HepG2 (cell line): ENCODE measurements around the gene RPL36. TPM values are rescaled to one million over a fixed set of nuclear protein-coding genes. Genes with fewer than 3 reads are reported as not detected.

Experiments
- ADNP ChIP-seq: sonication (generic); formaldehyde crosslinking; IDR thresholded peaks from 2 replicates; pipeline ENCODE4 v1.4.0; 2020; ENCODE audit warnings: missing genetic modification reagents
- ARID4A ChIP-seq: sonication (generic); formaldehyde crosslinking; IDR thresholded peaks from 2 replicates; pipeline ENCODE4 v1.5.0; 2020; ENCODE audit warnings: mild to moderate bottlenecking, missing genetic modification reagents, borderline replicate concordance
- CBX2 ChIP-seq, 2 experiments: fragments of 200-600 bp in 1 of 2; sonication (generic); formaldehyde crosslinking in 1 of 2; IDR thresholded peaks; 2 replicates each; pipeline versions ENCODE4 v1.7.0 to v1.8.1; 2018 to 2022; ENCODE audit warnings: low read depth in 2 of 2, low read length in 1 of 2, mild to moderate bottlenecking in 1 of 2, missing genetic modification reagents in 1 of 2
- CC2D1A ChIP-seq: sonication (generic); formaldehyde crosslinking; IDR thresholded peaks from 2 replicates; pipeline ENCODE4 v1.8.1; 2023; ENCODE audit warnings: mild to moderate bottlenecking, missing genetic modification reagents
- CEBPZ ChIP-seq: IDR thresholded peaks from 2 replicates; pipeline ENCODE4 v1.6.1; 2012; ENCODE audit warnings: low read length, improper control_type of control experiment
- GLI4 ChIP-seq: sonication (generic); formaldehyde crosslinking; IDR thresholded peaks from 2 replicates; pipeline ENCODE4 v1.5.1; 2020; ENCODE audit warnings: missing genetic modification reagents, mild to moderate bottlenecking, moderate library complexity, borderline replicate concordance
- HNF4G ChIP-seq, 2 experiments: sonication (generic) in 1 of 2; formaldehyde crosslinking in 1 of 2; IDR thresholded peaks; 2 replicates each; pipeline versions ENCODE4 v1.4.0 to v1.6.1; 2011 to 2020; ENCODE audit warnings: borderline replicate concordance in 2 of 2, low read depth in 2 of 2, mild to moderate bottlenecking in 2 of 2, low read length in 1 of 2, missing genetic modification reagents in 1 of 2, moderate library complexity in 1 of 2
- MEIS2 ChIP-seq: sonication (generic); formaldehyde crosslinking; IDR thresholded peaks from 2 replicates; pipeline ENCODE4 v1.9.0; 2021; ENCODE audit warnings: mild to moderate bottlenecking, missing genetic modification reagents
- NR2C2 ChIP-seq: sonication (generic); formaldehyde crosslinking; IDR thresholded peaks from 2 replicates; pipeline ENCODE4 v1.4.0; 2020; ENCODE audit warnings: missing genetic modification reagents, mild to moderate bottlenecking, moderate library complexity, borderline replicate concordance
- ONECUT2 ChIP-seq: sonication (generic); formaldehyde crosslinking; IDR thresholded peaks from 2 replicates; pipeline ENCODE4 v1.4.0; 2020; ENCODE audit warnings: missing genetic modification reagents
- POLR2G ChIP-seq: fragments of 200-400 bp; formaldehyde crosslinking; IDR thresholded peaks from 2 replicates; pipeline ENCODE4 v1.6.1; 2018; ENCODE audit warnings: mild to moderate bottlenecking, low read depth, low read length, moderate library complexity
- SNAI1 ChIP-seq: sonication (generic); formaldehyde crosslinking; IDR thresholded peaks from 2 replicates; pipeline ENCODE4 v1.5.0; 2020; ENCODE audit warnings: mild to moderate bottlenecking, missing genetic modification reagents, borderline replicate concordance
- SRY ChIP-seq: sonication (generic); formaldehyde crosslinking; IDR thresholded peaks from 2 replicates; pipeline ENCODE4 v1.8.0; 2022; ENCODE audit warnings: mild to moderate bottlenecking, missing genetic modification reagents
- TRAFD1 ChIP-seq: sonication (generic); formaldehyde crosslinking; IDR thresholded peaks from 2 replicates; pipeline ENCODE4 v1.5.1; 2020; ENCODE audit warnings: missing genetic modification reagents, mild to moderate bottlenecking, borderline replicate concordance
- ZBTB42 ChIP-seq: sonication (generic); formaldehyde crosslinking; IDR thresholded peaks from 2 replicates; pipeline ENCODE4 v1.5.0; 2020; ENCODE audit warnings: mild to moderate bottlenecking, missing genetic modification reagents
- ZNF251 ChIP-seq: sonication (generic); formaldehyde crosslinking; IDR thresholded peaks from 2 replicates; pipeline ENCODE4 v1.9.0; 2021; ENCODE audit warnings: mild to moderate bottlenecking, missing genetic modification reagents
- ZNF256 ChIP-seq: sonication (generic); formaldehyde crosslinking; conservative IDR thresholded peaks from 2 replicates; pipeline ENCODE4 v1.4.0; 2020; ENCODE audit warnings: missing genetic modification reagents
- ZNF644 ChIP-seq: IDR thresholded peaks from 2 replicates; pipeline ENCODE4 v1.6.1; 2016; ENCODE audit warnings: low read depth
- ZNF660 ChIP-seq: sonication (generic); formaldehyde crosslinking; IDR thresholded peaks from 2 replicates; pipeline ENCODE4 v1.5.1; 2020; ENCODE audit warnings: mild to moderate bottlenecking, low read depth, missing genetic modification reagents, borderline replicate concordance
- polyA plus RNA-seq, 8 experiments: library from polyadenylated mRNA; depleted of rRNA in 3 of 8; stranded (reverse) in 7 of 8; unstranded in 1 of 8; fragments of >200 nt; fragmentation: Illumina TruSeq in 4 of 8; extraction: Trizol in 4 of 8; gene quantifications; 2 replicates each; pipeline versions ENCODE4 v1.2.1 to v1.2.3, GENCODE V29; 2011 to 2016; ENCODE audit warnings: low read depth in 4 of 8, missing spikeins in 1 of 8, mixed read lengths in 1 of 8; ENCODE audit not compliant: insufficient read depth in 1 of 8
- total RNA-seq, 5 experiments: library from RNA; depleted of rRNA; stranded (reverse); fragments of >200 nt; fragmentation: Illumina TruSeq; extraction: Trizol; gene quantifications; 2 replicates each; pipeline ENCODE4 v1.2.3, GENCODE V29; 2016; ENCODE audit warnings: low read depth in 1 of 5

Gene RPL36
- total and polyA plus RNA-seq, 2 of the 13 experiments (the other 11 are each of a cell fraction or from before 2014, with no cell fraction given), result 706 to 740 TPM

GRCh38 chr19:5686647-5687359 is 3.3 kb upstream of the RPL36 start (continued):
- TF ChIP-seq ADNP (CRISPR knock-in tag), result no peak; the same call in 1 of the 2 replicates
- no peak for TF ChIP-seq ZBTB42 (CRISPR knock-in tag)
- TF ChIP-seq TRAFD1, result no peak
- no peak for TF ChIP-seq CBX2 (IDR thresholded peaks at IDR 0.05; ENCODE audit: low read depth, low read length)
- TF ChIP-seq CBX2 (CRISPR knock-in tag; IDR thresholded peaks at IDR 0.05; ENCODE audit: low read depth), result no peak
- TF ChIP-seq HNF4G (IDR thresholded peaks at IDR 0.05; ENCODE audit: borderline replicate concordance, low read depth, low read length), result no peak
- TF ChIP-seq HNF4G (CRISPR knock-in tag; IDR thresholded peaks at IDR 0.05; ENCODE audit: borderline replicate concordance, low read depth), result no peak
- no peak for TF ChIP-seq ZNF660 (CRISPR knock-in tag)
- no peak for TF ChIP-seq SRY (CRISPR knock-in tag)
- peak; percentile 83; the same call in 1 of the 2 replicates for TF ChIP-seq ARID4A
- 0 out of 2 replicates have a peak, but pooled peaks have one; percentile 24 for TF ChIP-seq MEIS2 (CRISPR knock-in tag)
- TF ChIP-seq SNAI1 (CRISPR knock-in tag), result peak; percentile 86; the same call in 1 of the 2 replicates
- TF ChIP-seq ZNF251, result no peak
- no peak for TF ChIP-seq ONECUT2 (CRISPR knock-in tag)
- no peak for TF ChIP-seq CC2D1A
- no peak for TF ChIP-seq GLI4
- TF ChIP-seq POLR2G, result peak; percentile 48; the same call in 1 of the 2 replicates
- TF ChIP-seq ZNF256 (CRISPR knock-in tag), result no peak
- TF ChIP-seq ZNF644, result no peak
- peak; percentile 76 for TF ChIP-seq NR2C2 (CRISPR knock-in tag)
- TF ChIP-seq CEBPZ, result no peak
